DND-41 (cell line): ENCODE results near the gene FUBP3.

Experiments used
- ATAC-seq: fragments of 200-7000 bp; cut with Tn5 transposase; 3 replicates; pipeline ENCODE4 v1.9.1; 2021; ENCODE audit warnings: low read depth; ENCODE audit not compliant: insufficient read depth
- DNase-seq: peaks from one replicate; pipeline ENCODE4 v3.0.0-alpha.2; 2020
- H2AFZ ChIP-seq: 2 replicates; pipeline ENCODE4 v1.6.0; 2012; ENCODE audit warnings: low read depth, low read length
- H3K27ac ChIP-seq: 2 replicates; pipeline ENCODE4 v1.5.1; 2012; ENCODE audit warnings: low read length, inconsistent platforms
- H3K27me3 ChIP-seq: fragments of 200-600 bp; sonication (generic); 2 replicates; pipeline ENCODE4 v1.6.0; 2012; ENCODE audit warnings: low read length, mild to moderate bottlenecking, inconsistent platforms; ENCODE audit not compliant: insufficient read depth, poor library complexity
- H3K36me3 ChIP-seq: 2 replicates; pipeline ENCODE4 v1.5.1; 2012; ENCODE audit warnings: low read length, inconsistent platforms; ENCODE audit not compliant: insufficient read depth
- H3K4me1 ChIP-seq: 2 replicates; pipeline ENCODE4 v1.5.1; 2012; ENCODE audit warnings: mild to moderate bottlenecking, low read length; ENCODE audit not compliant: insufficient read depth
- H3K4me2 ChIP-seq: 2 replicates; pipeline ENCODE4 v1.6.0; 2012; ENCODE audit warnings: mild to moderate bottlenecking, moderate library complexity, low read length, inconsistent platforms; ENCODE audit not compliant: insufficient read depth
- H3K4me3 ChIP-seq, 2 experiments: fragments of 200-600 bp in 1 of 2; shearing (Covaris generic) in 1 of 2; 2 replicates each; pipeline ENCODE4 v1.5.1; 2012 to 2016; ENCODE audit warnings: inconsistent platforms in 2 of 2, low read length in 2 of 2, mild to moderate bottlenecking in 2 of 2, low read depth in 1 of 2, moderate library complexity in 1 of 2
- H3K79me2 ChIP-seq: 2 replicates; pipeline ENCODE4 v1.6.0; 2012; ENCODE audit warnings: low read length, inconsistent platforms; ENCODE audit not compliant: insufficient read depth
- H3K9ac ChIP-seq: 2 replicates; pipeline ENCODE4 v1.6.0; 2012; ENCODE audit warnings: low read depth, mild to moderate bottlenecking, inconsistent platforms, low read length, moderate library complexity
- H3K9me3 ChIP-seq: 2 replicates; pipeline ENCODE4 v1.5.1; 2012; ENCODE audit warnings: low read length, moderate library complexity, mild to moderate bottlenecking, inconsistent platforms; ENCODE audit not compliant: insufficient read depth, severe bottlenecking
- H4K20me1 ChIP-seq: 2 replicates; pipeline ENCODE4 v1.6.0; 2012; ENCODE audit warnings: low read length; ENCODE audit not compliant: insufficient read depth
- EZH2 ChIP-seq: IDR thresholded peaks from 3 replicates; pipeline ENCODE4 v1.6.1; 2012; ENCODE audit warnings: borderline replicate concordance, low read depth, mild to moderate bottlenecking, moderate library complexity, low read length, inconsistent platforms; ENCODE audit not compliant: severe bottlenecking
- TF ChIP-seq, protein P1 (sequence below): IDR thresholded peaks from 2 replicates; pipeline ENCODE4 v1.5.1; 2012; ENCODE audit warnings: borderline replicate concordance, low read length, moderate library complexity, mild to moderate bottlenecking; ENCODE audit not compliant: poor library complexity, severe bottlenecking; ENCODE audit errors: extremely low read depth

Gene FUBP3

DNA sequence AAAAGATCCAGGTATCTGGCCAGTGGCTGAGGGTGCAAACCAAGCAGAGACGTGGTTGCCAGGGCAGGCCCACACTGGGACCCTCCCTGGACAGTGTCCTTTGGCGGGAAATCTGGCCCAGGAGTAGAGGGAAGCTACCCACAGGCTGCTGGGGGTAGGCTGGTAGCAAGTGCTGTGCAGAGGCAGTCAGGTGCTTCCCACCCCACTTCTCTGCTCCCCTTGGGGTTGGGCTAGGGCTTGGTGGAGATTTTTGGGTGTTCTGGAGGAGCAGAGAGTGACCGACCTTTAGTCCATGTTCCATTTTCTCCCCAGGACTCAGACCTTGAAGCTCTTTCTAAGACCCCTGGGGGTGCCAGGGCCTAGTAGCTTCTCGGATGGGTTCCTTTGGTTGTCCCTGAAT is 90.6 kb downstream of the FUBP3 start:
- Histone ChIP-seq H3K9ac (no peak overlapping the region), H4K20me1 (no peaks in the 10 kb centered on the region), H3K4me3 (no peak overlapping the region), H3K27ac (no peak overlapping the region), H3K79me2 (no peaks in the 10 kb centered on the region), H3K4me2 (no peak overlapping the region), H3K27me3 (no peaks in the 10 kb centered on the region), H3K9me3 (no peaks in the 10 kb centered on the region), H3K36me3 (no peaks in the 10 kb centered on the region), H3K4me1 (no peaks in the 10 kb centered on the region), H2AFZ (no peak overlapping the region)
- ATAC-seq (0 out of 3 replicates have a peak, but pooled peaks have one; percentile 5), DNase-seq (no peak)
- TF ChIP-seq, protein P1, sequence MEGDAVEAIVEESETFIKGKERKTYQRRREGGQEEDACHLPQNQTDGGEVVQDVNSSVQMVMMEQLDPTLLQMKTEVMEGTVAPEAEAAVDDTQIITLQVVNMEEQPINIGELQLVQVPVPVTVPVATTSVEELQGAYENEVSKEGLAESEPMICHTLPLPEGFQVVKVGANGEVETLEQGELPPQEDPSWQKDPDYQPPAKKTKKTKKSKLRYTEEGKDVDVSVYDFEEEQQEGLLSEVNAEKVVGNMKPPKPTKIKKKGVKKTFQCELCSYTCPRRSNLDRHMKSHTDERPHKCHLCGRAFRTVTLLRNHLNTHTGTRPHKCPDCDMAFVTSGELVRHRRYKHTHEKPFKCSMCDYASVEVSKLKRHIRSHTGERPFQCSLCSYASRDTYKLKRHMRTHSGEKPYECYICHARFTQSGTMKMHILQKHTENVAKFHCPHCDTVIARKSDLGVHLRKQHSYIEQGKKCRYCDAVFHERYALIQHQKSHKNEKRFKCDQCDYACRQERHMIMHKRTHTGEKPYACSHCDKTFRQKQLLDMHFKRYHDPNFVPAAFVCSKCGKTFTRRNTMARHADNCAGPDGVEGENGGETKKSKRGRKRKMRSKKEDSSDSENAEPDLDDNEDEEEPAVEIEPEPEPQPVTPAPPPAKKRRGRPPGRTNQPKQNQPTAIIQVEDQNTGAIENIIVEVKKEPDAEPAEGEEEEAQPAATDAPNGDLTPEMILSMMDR = no peak
- TF ChIP-seq EZH2 = no peak

DNA sequence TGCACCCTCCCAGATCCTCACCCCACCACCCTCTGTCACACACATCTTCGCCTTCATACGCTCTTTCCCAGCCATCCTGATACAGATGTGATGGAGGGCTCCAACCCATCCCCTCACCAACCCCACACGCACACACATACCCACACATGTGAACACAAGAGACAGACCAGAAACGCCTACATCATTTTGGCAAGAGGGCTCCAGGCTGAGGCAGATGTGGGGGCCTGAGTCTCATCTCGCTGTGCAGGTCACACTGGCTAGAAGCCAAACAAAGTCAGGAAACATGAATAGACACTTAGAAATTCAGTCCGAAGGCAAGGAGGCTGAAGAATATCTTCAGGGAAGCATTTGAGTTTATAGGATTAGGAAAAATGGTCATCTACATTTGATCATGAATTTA is 91.3 kb downstream of the FUBP3 start:
- Histone ChIP-seq H3K9me3 (no peaks in the 10 kb centered on the region), H3K4me3 (no peak overlapping the region), H3K4me1 (no peaks in the 10 kb centered on the region), H3K36me3 (no peaks in the 10 kb centered on the region), H3K27me3 (no peaks in the 10 kb centered on the region), H4K20me1 (no peaks in the 10 kb centered on the region), H3K27ac (no peak overlapping the region), H2AFZ (no peak overlapping the region), H3K9ac (no peak overlapping the region), H3K79me2 (no peaks in the 10 kb centered on the region), H3K4me2 (no peak overlapping the region)
- ATAC-seq (no peak), DNase-seq (no peak)
- TF ChIP-seq EZH2 = no peak
- TF ChIP-seq, protein P1 = no peak

- Histone ChIP-seq H3K27ac (no peak overlapping the region), H4K20me1 (no peaks in the 10 kb centered on the region), H3K9me3 (no peaks in the 10 kb centered on the region), H3K9ac (no peak overlapping the region), H3K4me2 (no peak overlapping the region), H3K27me3 (no peaks in the 10 kb centered on the region), H3K4me3 (no peak overlapping the region), H2AFZ (no peak overlapping the region), H3K79me2 (no peaks in the 10 kb centered on the region), H3K4me1 (no peaks in the 10 kb centered on the region), H3K36me3 (no peaks in the 10 kb centered on the region)
- DNase-seq = no peak
- TF ChIP-seq EZH2 = no peak
- TF ChIP-seq, protein P1 = no peak
- no peak for ATAC-seq
Measured at GRCh38 chr9:130672466-130672865, 93.1 kb downstream of the FUBP3 start.

DNA sequence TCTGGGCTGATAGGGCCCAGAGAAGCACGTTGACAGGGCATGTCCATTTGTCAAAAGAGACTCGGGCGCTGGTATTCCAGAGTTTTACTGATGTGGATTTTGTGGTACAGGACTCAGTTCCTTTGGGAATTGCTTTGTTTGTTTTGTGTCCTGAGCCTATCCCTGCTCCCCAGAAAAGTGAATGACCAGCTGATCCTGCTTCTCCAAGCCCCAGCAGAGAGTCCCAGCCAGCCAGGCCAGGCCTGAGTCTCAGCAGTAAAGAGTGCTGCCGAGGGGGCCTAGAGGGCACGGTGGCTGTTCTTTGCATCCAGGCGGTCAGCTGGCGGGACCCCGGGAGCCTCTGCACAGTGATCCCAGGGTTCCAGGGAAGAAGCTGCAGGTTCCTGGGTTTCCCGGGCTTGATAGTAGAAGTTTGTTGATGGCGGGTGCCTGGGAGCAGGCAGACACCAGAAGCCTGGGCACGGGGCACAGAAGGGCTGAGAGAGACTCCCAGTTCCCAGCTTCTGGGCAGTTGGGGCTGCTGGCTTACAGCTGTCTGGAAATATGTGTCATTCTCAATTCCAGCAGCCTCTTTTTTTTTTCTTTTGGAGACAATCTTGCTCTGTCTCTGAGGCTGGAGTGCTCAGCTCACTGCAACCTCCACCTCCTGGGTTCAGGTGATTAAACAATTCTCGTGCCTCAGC is 93.7 kb downstream of the FUBP3 start:
- Histone ChIP-seq H4K20me1 (no peaks in the 10 kb centered on the region), H2AFZ (no peak overlapping the region), H3K4me3 (no peak overlapping the region), H3K36me3 (no peaks in the 10 kb centered on the region), H3K27me3 (no peaks in the 10 kb centered on the region), H3K4me1 (no peaks in the 10 kb centered on the region), H3K79me2 (no peaks in the 10 kb centered on the region), H3K9ac (no peak overlapping the region), H3K4me2 (no peak overlapping the region), H3K27ac (no peak overlapping the region), H3K9me3 (no peaks in the 10 kb centered on the region)
- ATAC-seq = no peak
- DNase-seq = no peak
- TF ChIP-seq, protein P1 = no peak
- TF ChIP-seq EZH2 = no peak
